ENCODE measurements around the gene GRM1.

Gene GRM1

DNA sequence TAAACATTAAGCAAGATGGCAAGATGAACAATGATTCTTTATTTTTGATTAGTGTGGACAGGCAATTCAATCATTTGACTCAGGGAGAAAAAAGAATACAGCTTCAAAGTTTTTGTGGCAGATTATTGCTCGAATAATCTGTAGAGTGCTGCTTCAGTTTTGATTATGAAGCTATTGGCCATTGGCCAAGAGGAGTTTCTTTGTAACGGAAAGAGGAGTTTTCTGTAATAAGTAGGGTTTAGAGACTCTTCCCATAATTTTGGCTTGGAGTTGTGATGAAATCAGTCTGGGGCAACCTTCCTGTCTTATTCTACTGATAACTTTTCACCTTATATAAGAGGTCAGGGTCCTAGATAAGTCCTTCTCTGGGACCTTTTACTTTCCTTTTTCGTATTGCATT is 258.1 kb downstream of the GRM1 start:
- no peak overlapping the region for H3K9ac ChIP-seq (ENCODE audit: low read length)
- TF ChIP-seq EZH2phosphoT487 (IDR thresholded peaks at IDR 0.05; ENCODE audit: low read depth) = no peak
- TF ChIP-seq, protein P1, sequence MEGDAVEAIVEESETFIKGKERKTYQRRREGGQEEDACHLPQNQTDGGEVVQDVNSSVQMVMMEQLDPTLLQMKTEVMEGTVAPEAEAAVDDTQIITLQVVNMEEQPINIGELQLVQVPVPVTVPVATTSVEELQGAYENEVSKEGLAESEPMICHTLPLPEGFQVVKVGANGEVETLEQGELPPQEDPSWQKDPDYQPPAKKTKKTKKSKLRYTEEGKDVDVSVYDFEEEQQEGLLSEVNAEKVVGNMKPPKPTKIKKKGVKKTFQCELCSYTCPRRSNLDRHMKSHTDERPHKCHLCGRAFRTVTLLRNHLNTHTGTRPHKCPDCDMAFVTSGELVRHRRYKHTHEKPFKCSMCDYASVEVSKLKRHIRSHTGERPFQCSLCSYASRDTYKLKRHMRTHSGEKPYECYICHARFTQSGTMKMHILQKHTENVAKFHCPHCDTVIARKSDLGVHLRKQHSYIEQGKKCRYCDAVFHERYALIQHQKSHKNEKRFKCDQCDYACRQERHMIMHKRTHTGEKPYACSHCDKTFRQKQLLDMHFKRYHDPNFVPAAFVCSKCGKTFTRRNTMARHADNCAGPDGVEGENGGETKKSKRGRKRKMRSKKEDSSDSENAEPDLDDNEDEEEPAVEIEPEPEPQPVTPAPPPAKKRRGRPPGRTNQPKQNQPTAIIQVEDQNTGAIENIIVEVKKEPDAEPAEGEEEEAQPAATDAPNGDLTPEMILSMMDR (IDR thresholded peaks at IDR 0.05; ENCODE audit: low read depth, low read length) = no peak
- no peak overlapping the region for H2AFZ ChIP-seq (ENCODE audit: low read depth, low read length)
- H4K20me1 ChIP-seq (ENCODE audit: insufficient read depth, low read length) = no peaks in the 10 kb centered on the region
- H3K27ac ChIP-seq (ENCODE audit: low read length) = no peak overlapping the region
- H3K36me3 ChIP-seq (replicated peaks; ENCODE audit: low read depth, low read length) = no peaks in the 10 kb centered on the region
- H3K4me3 ChIP-seq (ENCODE audit: low read length) = no peak overlapping the region
- H3K79me2 ChIP-seq (ENCODE audit: low read length) = no peaks in the 10 kb centered on the region
- H3K4me1 ChIP-seq (ENCODE audit: low read length) = no peaks in the 10 kb centered on the region
- H3K27me3 ChIP-seq (ENCODE audit: low read depth, low read length) = no peaks in the 10 kb centered on the region
- no peaks in the 10 kb centered on the region for H3K9me3 ChIP-seq (ENCODE audit: insufficient read depth, low read length)
- H3K4me2 ChIP-seq (ENCODE audit: low read length) = no peak overlapping the region

DNA sequence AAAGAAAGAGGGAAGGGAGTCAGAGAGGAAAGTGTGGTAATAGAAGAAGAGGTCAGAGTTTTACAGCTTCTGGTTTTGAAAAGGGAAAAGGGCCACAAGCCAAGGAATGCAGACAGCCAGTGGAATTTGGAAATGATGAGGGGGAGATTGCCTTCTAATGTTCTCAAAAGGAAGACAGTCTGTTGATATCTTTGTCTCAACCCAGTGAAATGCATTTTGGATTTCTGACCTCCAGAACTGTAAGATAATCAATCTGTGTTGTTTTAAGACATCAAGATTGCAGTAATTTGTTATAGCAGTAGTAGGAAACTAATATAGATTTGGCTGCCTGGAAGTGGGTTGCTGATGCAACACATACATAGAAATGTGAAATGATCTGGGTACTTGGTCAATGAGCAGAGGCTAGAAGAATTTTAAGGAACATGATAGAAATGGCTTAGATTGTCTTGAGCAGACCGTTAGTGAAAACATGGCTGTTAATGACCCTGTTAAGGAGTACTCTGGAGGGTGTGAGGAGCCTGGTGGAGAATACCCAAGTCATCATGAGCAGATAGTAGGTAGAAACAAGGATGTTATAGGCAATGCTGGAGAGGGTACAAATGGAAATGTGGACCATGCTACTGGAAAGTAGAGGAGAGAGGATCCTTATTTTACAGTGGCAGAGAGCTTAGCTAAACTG is 259.0 kb downstream of the GRM1 start:
- no peak overlapping the region for H3K9ac ChIP-seq (ENCODE audit: low read length)
- H3K4me1 ChIP-seq (ENCODE audit: low read length) = no peaks in the 10 kb centered on the region
- H4K20me1 ChIP-seq (ENCODE audit: insufficient read depth, low read length) = no peaks in the 10 kb centered on the region
- no peak overlapping the region for H2AFZ ChIP-seq (ENCODE audit: low read depth, low read length)
- TF ChIP-seq EZH2phosphoT487 (IDR thresholded peaks at IDR 0.05; ENCODE audit: low read depth) = no peak
- TF ChIP-seq, protein P1 (IDR thresholded peaks at IDR 0.05; ENCODE audit: low read depth, low read length) = no peak
- no peak overlapping the region for H3K4me3 ChIP-seq (ENCODE audit: low read length)
- H3K27ac ChIP-seq (ENCODE audit: low read length) = no peak overlapping the region
- H3K4me2 ChIP-seq (ENCODE audit: low read length) = no peak overlapping the region
- H3K9me3 ChIP-seq (ENCODE audit: insufficient read depth, low read length) = no peaks in the 10 kb centered on the region
- no peaks in the 10 kb centered on the region for H3K27me3 ChIP-seq (ENCODE audit: low read depth, low read length)
- H3K36me3 ChIP-seq (replicated peaks; ENCODE audit: low read depth, low read length) = no peaks in the 10 kb centered on the region
- H3K79me2 ChIP-seq (ENCODE audit: low read length) = no peaks in the 10 kb centered on the region

DNA sequence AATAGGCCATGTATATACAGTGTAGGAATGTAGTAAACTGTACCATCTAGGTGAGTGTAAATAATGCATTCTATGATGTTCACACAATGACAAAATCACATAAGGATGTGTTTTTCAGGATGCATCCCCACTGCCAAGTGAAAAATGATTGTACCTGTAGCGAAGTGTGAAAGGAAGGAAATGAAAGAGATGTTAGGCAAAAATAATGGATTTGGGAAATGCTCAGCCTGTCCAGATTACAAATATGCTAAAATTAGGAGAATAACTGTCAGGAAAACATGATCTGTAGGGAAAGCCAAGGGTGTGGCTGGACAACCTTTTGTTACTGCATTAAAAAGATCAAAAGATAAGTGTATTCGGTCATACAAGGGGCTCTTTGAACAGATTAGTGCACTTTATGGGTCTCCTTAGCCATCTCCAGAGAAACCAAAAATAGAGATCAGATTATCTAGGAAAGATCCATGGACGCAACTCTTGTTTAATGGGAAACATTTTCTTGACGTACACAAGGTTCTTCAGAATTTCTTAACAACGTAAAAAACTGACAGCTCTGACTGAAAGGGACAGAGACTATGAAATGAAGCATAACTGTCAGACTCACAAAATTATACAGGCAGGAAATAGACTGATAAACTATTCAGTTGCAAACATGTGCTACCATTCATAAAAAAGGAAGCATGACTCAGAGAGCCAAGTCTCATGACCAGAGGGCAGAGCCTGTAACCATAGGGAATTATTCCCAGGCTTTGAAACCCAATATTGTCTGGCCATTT is 261.1 kb downstream of the GRM1 start:
- no peaks in the 10 kb centered on the region for H3K27me3 ChIP-seq (ENCODE audit: low read depth, low read length)
- H3K27ac ChIP-seq (ENCODE audit: low read length) = no peak overlapping the region
- no peaks in the 10 kb centered on the region for H3K79me2 ChIP-seq (ENCODE audit: low read length)
- H3K4me2 ChIP-seq (ENCODE audit: low read length) = no peak overlapping the region
- no peaks in the 10 kb centered on the region for H3K4me1 ChIP-seq (ENCODE audit: low read length)
- H3K9me3 ChIP-seq (ENCODE audit: insufficient read depth, low read length) = no peaks in the 10 kb centered on the region
- no peaks in the 10 kb centered on the region for H3K36me3 ChIP-seq (replicated peaks; ENCODE audit: low read depth, low read length)
- no peak for TF ChIP-seq EZH2phosphoT487 (IDR thresholded peaks at IDR 0.05; ENCODE audit: low read depth)
- TF ChIP-seq, protein P1 (IDR thresholded peaks at IDR 0.05; ENCODE audit: low read depth, low read length) = no peak
- no peaks in the 10 kb centered on the region for H4K20me1 ChIP-seq (ENCODE audit: insufficient read depth, low read length)
- no peak overlapping the region for H3K4me3 ChIP-seq (ENCODE audit: low read length)
- no peak overlapping the region for H2AFZ ChIP-seq (ENCODE audit: low read depth, low read length)
- no peak overlapping the region for H3K9ac ChIP-seq (ENCODE audit: low read length)

DNA sequence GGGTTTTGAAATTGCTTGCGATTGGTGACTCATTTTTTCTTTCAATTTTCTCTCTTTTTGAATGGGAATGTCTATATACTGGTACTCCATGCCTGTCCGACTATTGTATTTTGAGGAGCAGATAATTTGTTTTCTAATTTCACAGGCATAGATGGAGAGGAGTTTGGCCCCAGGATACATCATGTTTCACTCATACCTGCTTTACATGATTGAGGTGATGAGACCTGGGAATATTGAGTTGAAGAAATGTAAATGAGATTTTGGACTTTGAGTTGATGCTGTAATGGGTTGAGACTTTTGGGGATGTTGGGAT is 261.7 kb downstream of the GRM1 start:
- no peaks in the 10 kb centered on the region for H3K27me3 ChIP-seq (ENCODE audit: low read depth, low read length)
- H3K4me3 ChIP-seq (ENCODE audit: low read length) = no peak overlapping the region
- H3K9ac ChIP-seq (ENCODE audit: low read length) = no peak overlapping the region
- H2AFZ ChIP-seq (ENCODE audit: low read depth, low read length) = no peak overlapping the region
- H3K79me2 ChIP-seq (ENCODE audit: low read length) = no peaks in the 10 kb centered on the region
- no peak overlapping the region for H3K4me2 ChIP-seq (ENCODE audit: low read length)
- H3K9me3 ChIP-seq (ENCODE audit: insufficient read depth, low read length) = no peaks in the 10 kb centered on the region
- TF ChIP-seq, protein P1 (IDR thresholded peaks at IDR 0.05; ENCODE audit: low read depth, low read length) = no peak
- no peak for TF ChIP-seq EZH2phosphoT487 (IDR thresholded peaks at IDR 0.05; ENCODE audit: low read depth)
- H3K4me1 ChIP-seq (ENCODE audit: low read length) = no peaks in the 10 kb centered on the region
- no peaks in the 10 kb centered on the region for H3K36me3 ChIP-seq (replicated peaks; ENCODE audit: low read depth, low read length)
- no peak overlapping the region for H3K27ac ChIP-seq (ENCODE audit: low read length)
- no peaks in the 10 kb centered on the region for H4K20me1 ChIP-seq (ENCODE audit: insufficient read depth, low read length)

Data from OCI-LY3 (cell line).